Putamen (tissue), 1 donor: ENCODE results near the gene ACTR1B.
"Not testable (repeated sequence)": the region's sequence is repeated elsewhere in the genome, so short reads cannot be mapped to it uniquely, and the experiment has no call there.

Experiments
- DNase-seq: peaks from one replicate; pipeline ENCODE4 v3.0.0-alpha.2; 2016; ENCODE audit warnings: low spot score

The ACTR1B gene

DNA sequence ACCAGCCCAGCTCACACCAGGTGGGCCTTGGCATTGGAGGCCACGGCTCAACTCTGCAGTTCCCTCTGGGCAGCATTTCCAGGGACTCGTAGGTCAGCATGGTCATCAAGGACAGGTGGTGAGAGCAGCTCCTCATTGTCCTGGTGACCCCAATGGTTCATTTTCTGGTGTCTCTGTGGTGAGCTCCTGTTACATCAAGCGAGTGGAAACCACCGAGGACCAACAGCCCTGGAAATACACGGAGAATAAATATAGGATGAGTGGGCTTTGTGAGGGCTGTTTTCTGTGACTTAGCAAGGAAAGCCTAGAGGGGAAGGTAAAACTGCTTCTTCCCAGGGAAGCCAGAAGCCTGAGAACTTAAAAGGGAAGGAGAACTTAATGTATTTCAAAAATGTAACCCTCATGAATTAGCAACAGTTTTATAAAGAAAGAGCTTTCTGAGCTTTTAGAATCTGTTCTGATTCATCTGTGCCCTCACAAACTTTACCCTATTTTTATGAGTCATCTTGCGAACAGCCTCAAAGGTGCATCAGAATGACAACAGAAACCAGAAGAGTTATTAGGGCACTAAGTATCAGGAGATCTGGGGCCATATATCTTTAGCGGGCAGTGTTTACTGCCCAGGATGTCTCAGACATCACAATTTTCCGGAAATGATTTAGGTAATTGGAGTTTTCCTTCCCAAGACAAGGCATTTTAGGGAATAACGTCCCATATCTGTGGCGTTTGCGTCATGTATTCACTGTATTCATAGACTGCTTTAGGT, 24.4 kb upstream of the ACTR1B start:
- DNase-seq: no peak

DNA sequence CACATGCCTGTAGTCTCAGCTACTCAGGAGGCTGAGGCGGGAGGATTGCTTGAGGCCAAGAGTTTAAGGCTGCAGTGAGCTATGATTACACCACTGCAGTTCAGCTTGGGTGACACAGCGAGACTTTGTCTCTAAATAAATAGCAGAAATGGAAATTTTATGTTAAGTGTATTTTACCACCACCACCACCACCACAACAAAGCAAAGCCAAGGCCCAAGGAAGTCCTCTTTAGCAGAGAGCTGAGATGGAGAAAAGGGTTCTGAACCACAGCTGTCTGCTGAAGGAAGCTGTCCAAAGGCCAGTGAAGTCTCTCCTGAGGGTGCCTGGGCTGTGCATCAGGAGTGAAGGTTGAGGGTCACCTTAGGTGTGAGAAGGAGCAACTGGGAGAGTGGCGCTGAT, 23.4 kb upstream of the ACTR1B start:
- DNase-seq: not testable (repeated sequence)

DNA sequence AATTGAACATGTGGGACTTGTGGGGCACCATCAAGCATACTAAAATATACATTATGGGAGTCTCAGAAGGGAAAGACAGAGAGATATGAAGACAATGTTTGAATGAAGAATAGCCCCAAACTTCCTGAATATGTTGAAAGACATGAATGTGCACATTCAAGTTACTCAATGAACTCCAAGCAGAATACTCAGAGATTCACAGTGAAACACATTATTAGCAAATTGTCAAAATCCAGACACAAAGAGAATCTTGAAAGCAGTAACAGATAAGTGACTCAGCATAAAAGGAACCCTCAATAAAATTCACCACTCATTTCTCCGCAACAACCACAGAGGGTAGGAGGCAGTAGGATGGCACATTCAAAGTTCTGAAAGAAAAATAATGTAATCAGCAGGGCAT, 14.5 kb upstream of the ACTR1B start:
- DNase-seq: no peak

DNA sequence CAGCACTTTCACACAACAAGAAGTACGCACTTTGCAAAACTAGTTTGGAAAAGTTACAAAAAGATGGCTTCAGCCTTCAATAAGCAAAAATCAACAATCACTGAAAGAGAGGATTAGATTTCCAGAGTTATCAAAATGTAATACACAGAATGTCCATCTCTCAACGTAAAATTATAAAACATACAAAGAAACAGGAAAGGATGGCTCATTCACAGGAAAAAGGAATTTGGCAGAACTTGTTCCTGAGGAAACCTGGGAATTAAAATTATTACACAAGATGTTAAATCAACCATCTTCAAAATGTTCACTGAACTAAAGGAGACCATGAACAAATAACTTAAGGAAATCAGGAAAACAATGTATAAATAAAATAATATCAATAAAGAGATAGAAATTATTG, 13.6 kb upstream of the ACTR1B start:
- DNase-seq: no peak

DNA sequence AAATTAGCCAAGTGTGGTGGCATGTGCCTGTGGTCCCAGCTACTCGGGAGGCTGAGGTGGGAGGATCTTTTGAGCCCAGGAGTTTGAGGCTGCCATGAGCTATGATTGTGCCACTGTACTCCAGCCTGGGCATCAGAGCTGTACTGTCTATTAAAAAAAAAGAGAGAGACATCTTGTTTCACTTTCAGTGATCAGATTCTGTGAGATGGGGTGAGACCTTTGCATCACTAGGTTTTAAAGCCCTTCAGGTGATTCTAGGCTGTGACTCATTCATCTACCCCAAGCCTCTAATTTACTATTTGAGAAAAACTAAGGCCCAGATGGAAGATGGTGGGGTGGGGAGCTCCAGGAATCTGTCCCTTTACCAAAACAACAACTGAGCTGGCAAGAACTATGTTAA, 12.8 kb upstream of the ACTR1B start:
- no peak for DNase-seq

DNA sequence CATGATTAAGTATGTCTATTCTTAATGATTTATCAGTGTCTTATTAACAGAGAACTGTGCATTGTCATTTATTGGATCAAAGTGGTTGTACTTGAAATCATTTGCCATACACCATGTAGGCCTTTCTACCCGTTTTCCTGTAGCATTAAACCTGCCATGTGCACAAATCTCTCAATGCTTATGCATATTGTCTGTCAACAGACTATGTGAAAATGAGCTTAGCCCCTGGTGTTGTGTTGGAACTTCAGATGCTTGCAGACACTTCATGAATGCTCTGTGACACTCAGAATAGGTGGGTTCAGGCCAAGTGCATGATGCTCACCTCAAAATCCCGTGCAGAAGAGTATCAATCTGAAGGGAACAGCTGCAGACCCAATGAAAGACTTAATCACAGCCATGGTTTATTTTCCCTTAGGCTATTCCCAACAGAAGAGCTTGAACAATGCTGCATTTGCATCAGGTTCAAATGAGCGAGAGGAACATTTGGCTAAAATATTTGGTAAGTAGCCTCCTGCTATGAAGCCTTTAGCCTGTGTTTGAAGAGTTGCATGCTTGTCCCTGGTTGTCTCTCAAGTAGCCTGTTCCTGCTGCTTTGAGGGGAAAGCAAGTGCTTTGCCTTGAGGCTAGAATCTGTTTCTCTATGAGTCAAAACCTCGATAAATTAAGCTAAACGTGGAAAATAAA, 11.7 kb upstream of the ACTR1B start:
- DNase-seq: no peak

DNA sequence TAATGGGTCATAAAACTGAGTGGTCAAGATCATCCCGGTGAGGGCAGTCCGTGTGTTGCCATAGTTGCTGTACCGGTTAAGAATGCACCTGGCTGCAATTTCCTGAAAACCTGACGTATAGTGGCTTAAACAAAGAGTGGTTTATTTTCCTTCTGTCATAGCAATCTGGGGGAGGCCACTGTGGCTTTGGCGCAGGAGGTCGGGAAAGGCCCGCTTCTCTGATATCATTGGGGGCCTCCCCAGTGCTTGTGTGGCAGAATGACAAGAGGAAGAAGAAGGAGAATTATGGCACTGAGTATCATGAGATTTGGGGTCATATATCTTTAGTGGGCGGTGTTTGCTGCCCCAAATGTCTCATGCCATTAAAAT, 10.1 kb upstream of the ACTR1B start:
- DNase-seq: no peak

DNA sequence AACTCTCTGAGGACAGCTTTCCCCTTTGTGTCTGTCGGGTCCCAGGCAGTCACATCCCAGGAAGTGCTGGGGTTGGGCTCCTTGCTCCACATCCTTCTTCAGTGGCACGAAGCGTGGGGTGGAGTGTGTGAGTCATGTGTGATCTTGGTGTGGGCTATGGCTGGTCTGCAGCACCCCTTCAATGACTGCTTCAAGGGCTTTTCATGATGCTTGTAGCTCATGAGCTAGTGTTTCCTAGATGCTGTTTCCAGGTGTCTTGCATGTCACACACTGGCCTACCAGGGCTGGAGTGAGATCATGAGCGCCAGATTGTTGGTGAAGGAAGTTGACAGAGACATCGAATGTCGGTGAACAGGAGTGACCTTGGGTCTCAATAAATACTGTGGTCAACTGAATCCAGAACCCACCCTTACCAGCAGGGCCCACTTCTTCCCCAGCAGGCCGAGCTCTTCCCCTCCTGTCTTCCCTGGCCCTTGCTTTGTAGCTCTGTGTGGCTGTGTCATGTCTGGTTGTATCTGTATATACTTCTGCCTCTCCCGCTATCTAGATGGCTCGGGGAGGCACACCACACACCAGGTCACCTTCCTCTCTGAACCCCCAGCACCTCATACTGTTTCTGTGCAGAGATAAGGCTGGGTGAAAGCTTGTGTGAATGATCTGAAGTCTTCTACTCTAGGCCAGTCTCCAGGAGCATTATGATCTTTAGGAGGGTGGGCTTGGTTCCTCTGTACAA, 9.5 kb upstream of the ACTR1B start:
- DNase-seq: no peak

DNA sequence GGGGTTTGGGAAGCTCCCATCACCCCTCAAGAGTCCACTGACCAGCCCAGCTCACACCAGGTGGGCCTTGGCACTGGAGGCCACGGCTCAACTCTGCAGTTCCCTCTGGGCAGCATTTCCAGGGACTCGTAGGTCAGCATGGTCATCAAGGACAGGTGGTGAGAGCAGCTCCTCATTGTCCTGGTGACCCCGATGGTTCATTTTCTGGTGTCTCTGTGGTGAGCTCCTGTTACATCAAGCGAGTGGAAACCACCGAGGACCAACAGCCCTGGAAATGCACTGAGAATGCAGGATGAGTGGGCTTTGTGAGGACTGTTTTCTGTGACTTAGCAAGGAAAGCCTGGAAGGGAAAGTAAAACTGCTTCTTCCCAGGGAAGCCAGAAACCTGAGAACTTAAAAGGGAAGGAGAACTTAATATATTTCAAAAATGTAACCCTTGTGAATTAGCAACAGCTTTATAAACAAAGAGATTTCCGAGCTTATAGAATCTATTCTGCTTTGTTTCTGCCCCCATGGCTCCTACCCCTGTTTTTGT, 8.8 kb upstream of the ACTR1B start:
- not testable (repeated sequence) for DNase-seq

DNA sequence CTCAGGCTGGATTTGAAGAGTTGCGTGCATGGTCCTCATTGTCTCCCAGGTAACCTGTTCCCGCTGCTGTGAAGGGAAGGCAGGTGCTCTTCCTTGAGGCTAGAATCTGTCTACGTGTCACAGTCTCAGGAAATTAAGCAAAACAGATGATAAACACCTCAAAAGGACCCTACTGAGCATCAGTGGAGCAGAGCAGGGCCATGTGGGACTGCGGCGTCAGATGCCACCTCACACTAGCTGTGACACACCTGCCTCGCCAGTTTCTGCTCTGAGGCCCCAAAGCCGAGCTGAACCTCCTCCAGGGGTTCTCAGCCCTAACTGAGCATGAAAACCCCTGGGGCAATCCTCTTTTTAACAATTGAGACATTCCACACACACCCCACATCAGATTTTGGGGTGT, 7.7 kb upstream of the ACTR1B start:
- DNase-seq: no peak

DNA sequence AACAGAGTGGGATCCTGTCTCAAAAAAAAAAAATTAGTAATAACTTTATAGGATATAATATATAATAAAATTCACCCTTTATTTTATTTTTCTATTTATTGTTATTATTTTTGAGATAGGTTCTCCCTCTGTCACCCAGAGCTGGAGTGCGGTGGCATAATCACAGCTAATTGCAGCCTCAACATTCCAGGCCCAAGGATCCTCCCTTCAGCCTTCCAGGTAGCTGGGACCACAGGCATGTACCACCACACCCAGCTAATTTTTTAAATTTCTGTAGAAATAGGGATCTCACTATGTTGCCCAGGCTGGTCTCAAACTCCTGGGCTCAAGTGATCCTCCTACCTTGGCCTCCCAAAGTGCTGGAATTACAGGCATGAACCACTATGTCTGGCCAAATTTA, 6.6 kb upstream of the ACTR1B start:
- DNase-seq: no peak

DNA sequence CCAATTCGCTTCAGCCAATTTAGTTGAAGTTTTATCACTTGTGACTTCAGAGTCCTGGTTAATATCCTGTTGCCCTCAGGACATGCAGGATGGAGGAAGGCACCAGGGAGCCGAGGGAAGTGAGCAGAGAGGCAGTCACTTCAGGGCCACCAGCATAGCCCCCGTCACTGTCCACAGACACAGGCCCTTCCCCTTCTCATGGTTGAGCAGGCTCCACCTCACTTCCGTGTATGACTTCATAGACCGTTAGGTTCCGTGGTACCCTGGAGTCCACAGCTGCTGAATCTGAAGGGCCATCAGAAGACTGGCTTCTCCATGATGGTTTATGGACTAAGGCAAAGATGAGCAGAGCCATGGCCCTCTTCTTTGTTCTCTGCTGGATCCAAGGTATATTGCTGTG, 5.6 kb upstream of the ACTR1B start, which contains the start of gene C2orf92:
Gene C2orf92 (plus strand): TSS at position 266 of the 400 bp plus-strand sequence. CDS start 76 bp downstream, at position 342.
- no peak for DNase-seq

DNA sequence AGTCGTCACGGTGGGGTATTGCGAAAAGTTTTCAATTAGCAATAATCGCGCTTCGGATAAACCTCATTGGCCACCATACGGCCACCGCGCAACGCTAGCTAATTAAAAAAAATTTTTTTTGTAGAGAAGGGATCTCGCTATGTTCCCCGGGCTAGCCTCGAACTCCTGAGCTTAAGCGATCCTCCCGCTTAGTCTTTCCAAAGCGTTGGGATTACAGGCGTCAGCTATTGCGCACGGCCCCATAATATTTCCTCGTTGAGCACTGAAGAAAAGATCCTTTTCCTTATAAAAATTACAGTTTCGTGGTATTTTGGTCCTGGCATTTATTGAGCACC, 759 bp upstream of the ACTR1B start:
- DNase-seq: no peak

DNA sequence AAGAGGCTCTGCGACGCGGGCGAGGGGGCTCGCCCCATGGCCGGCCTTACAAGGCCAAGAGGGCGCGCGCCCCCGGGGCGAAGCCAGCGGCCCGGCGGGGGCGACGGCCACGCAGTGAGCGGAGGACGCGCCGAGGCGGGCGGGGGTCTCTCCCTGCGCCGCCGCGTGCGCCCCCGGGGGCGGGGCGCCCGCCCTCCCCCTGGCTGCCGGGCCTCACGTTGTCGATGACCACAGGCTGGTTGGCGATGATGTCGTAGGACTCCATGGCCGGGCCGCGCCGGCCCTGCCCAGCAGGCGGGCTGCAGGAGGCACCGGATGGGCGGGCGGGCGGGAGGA, 250 bp downstream of the ACTR1B start:
- no peak for DNase-seq

DNA sequence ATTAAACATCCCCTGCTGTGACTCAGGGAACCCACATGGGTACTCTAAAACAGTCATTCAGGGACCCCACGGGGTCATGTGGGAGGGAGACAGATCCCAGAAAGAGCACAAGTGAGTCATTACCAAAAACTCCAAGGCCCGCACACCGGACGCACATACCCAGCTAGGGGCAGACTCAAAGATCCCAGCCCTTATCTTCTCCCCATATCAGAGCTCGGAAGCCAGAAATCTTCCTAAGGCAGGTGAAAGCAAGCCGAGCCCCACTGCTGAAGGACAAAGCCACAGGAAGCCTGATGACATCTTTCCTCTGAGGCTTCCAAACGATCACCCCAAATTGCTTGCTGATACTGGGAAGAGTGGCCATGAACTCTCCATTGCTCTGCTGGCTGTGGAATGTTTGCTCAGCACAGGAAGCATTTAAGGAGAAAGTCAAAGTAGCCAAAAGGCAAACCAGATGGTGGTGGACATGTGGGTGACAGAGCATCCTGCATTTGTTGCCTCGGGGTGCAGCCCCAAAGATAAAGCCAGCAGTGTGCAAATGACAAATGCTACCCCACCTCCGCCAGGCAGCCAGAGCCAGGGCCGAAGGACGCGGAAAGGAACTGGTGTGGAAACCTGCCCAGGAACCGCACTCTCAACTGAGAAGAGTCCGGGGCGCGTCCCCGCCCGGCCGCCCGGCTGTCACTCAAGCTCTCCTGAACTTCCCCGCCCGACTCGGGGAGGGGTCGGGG, 784 bp downstream of the ACTR1B start:
- peak; percentile 63 for DNase-seq

DNA sequence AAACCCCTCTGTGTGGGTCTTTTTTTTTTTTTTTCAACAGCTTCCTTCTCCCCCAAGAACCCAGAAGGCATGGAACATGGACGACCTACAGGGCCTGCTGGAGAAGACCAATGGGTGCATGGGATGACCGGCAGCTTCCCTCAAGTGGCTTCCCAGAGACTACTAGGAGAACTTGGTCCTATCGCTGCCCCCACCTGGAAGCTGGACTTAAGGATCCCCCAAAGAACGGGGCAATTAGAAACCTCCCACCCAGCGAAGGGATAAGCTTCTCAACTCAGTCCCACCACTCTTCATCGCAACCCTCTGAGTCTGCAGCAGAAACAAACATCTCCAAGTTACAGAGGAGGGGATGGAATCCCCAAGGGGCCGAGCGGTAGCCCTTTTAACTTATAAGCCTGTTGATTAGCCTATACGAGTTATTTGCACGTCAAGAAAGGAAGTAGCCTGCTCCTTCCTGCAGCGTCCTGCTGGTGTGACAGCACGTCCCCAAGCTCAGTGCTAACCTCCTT, 1.4 kb downstream of the ACTR1B start:
- no peak for DNase-seq

DNA sequence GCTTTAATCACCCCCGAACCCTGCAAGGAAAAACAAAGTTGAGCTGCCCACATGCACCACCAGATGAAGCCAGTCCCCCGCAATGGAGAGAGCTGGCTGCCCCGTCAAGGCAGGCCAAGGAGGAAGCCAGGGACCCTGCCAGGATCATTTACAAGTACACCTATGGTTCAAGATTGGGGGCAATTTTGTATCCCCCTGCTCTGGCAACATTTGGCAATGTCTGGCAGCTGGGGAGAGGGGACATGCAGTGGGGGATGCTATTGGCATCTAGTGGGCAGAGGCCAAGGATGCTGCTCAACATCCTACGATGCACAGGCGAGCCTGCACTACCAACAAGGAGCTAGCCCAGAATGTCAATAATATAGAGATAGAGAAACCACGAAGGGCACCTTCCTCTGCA, 1.9 kb downstream of the ACTR1B start:
- DNase-seq: no peak

DNA sequence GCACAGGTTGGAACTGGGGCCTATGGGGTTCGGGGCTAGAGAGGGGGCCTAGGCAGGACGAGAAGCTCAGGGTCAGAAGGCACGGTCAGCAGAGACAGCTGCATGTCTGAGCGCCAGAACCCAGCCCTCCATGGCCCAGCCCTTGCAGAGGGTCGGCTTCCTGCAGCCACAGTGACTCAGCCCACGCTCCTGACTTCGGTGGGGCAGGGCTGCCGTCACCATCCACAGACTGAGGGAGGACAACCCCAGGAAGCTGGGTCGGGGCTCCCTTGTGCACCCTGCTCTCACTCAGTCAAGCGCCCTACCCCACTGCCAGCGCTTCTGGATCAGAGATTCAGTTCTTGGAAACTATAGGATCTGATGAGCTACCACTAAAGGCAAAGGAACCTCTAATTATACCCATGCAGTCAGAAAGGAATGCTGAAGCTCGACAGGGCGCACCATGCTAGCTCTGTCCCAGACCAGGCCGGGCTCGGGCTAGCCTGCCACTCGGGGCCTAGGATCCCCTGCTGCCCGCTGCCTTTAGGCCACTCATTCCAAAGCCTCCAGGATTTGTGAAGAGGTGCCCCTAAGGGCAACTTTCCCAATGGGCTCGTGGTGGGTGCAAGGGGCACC, 3.0 kb downstream of the ACTR1B start:
- DNase-seq: no peak

DNA sequence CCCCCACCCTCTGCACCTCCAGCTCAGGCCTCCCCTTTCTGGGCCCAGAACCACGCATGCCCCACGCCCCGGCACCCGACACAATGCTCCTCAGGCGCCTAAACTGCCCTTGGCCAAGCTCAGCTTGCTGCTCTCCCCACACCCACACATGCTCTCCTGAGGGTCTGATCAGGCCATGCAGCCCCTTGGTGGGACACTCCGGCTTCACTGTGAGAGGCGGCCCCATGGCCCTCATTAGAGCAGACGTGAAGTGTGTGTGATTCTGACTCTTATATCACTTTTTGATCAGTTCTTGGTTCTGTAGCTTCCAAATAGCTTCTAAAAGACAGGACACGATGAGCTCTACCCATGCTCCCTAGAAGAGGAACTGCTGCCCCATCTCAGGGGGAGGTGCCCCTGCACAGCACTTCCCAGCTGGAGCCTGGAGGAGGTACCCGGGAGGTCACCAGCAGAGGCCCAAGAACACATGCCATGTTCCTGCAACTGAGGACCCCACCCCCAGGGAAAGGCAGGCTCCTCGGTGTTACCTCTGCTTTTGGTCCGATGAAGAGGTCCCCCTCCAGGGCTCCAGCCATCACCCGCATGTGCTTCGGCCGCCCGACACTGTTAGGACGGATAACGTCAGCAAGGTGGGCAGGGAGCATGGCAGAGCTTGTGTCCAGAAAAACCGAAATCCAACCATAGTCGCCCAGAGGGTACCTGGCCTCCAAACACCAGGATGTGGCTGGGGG, 3.6 kb downstream of the ACTR1B start:
- no peak for DNase-seq

DNA sequence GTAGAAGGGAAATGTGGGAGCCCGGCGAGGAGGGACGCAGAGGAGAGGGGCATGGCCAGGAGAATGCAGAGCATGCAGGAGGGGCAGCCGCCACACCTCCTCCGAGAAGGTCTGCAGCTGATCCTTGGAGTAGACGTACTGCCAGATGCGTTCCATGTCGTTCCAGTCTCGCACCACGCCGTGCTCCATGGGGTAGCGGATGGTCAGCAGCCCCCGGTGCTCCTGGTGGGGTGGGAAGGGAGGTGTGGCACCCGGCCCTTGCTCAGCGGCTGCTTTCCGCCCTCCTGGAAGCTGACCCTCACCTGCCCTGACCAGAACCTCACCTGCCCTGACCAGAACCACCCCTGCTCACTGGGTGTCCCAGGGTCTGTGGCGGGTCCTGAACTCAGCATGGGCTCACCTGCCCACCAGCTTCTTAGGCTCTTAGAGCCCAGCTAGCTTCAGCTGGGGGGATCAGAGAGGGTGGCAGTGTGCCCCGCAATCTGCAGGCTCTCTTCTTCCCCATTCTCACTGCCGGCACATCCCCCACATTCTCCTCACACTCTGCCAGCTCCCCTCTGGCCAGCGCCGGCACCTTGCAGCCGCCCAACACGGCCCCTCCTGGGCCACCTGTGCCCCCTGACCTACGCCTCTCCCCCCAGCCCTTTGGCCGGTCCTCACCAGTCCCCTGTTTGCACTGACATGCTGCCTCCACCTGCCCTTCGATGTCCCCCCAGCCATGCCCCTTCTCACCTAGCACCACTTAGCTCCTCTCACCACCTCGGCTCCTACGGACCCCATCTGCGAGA, 4.4 kb downstream of the ACTR1B start:
- DNase-seq: no peak
